RCC 7860 (cell line): ENCODE measurements around the gene KRTAP5-10.
A peak's percentile ranks its signal among the peaks of the same experiment; 100 is the strongest.
"Not testable (repeated sequence)": the region's sequence is repeated elsewhere in the genome, so short reads cannot be mapped to it uniquely, and the experiment has no call there.

Experiments used
- DNase-seq: peaks from one replicate; pipeline ENCODE4 v3.0.0-alpha.2; 2015; ENCODE audit warnings: low spot score
- FAIRE-seq: peaks from 2 replicates; lab custom pipeline; 2012; peaks lifted over from hg19 to GRCh38; lab: Jason Lieb, UNC

The KRTAP5-10 gene

DNA sequence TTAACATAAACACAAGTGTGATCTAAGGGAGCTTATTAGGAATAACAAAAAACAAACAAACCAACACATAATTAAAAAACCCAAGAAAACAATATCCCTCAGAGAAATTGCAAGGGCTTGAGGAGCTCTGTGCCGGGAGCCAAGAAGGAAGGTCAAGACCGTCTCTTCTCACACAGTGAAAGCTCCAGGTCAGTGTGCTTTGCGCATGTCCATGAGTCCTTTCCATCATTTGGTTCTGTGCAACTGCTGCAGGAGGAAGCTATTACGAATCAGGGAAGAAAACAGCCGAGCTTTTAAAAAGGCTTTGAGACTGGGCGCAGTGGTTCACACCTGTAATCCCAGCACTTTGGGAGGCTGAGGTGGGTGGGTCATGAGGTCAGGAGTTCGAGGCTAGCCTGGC, 23.0 kb upstream of the KRTAP5-10 start:
- DNase-seq (no peak), FAIRE-seq (no peak)

DNA sequence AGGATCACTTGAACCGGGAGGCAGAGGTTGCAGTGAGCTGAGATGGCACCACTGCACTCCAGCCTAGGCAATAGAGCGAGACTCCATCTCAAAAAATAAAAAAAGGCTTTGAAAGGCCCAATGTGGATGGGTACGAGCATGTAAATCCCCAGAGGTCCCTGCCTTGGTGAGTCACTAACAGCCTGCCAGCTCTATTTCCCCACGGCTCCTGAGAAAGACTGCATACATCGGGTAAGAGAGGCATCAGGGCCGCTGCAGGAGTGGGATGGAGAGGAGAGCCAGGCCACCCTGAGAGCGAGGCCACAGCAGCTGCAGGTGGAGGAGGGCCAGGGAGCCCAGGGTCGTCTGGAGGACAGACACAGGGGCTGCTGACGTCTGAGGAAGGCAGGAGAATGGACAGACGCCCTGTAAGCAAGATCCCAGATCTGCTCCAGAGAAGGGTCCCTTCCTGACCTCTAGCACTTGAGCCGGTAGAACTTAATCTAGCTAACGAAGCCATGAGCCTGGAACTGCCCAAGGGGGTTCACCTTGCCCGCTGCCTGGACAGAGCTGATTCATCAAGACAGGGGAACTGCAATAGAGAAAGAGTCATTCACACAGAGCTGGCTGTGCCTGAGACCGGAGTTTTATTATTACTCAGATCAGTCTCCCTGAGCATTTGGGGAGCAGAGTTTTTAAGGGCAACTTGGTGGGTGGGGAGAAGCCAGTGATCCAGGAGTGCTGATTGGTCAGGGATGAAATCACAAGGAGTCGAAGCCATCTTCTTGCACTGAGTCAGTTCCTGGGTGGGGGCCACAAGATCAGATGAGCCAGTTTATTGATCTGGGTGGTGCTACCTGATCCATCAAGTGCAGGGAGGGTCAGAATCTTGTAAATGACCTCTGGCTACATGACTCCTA, 22.2 kb upstream of the KRTAP5-10 start:
- DNase-seq (no peak), FAIRE-seq (no peak)

DNA sequence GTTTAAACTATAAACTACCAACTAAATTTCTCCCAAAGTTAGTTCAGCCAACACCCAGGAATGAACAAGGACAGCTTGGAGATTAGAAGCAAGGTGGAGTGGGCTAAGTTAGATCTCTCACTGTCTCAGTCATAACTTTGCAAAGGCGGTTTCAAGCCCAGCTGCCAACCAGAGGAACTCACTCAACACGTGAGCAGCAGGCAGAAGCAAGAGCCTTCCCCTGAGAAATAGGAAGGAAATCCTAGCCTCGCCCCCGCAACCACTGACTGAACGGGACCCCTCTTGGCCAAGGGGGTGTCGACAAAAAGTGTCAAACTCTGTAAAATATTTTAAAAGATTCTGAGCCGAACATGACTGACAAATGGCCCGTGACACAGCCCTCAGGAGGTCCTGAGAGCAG, 21.5 kb upstream of the KRTAP5-10 start:
- DNase-seq, result no peak
- FAIRE-seq, result no peak

DNA sequence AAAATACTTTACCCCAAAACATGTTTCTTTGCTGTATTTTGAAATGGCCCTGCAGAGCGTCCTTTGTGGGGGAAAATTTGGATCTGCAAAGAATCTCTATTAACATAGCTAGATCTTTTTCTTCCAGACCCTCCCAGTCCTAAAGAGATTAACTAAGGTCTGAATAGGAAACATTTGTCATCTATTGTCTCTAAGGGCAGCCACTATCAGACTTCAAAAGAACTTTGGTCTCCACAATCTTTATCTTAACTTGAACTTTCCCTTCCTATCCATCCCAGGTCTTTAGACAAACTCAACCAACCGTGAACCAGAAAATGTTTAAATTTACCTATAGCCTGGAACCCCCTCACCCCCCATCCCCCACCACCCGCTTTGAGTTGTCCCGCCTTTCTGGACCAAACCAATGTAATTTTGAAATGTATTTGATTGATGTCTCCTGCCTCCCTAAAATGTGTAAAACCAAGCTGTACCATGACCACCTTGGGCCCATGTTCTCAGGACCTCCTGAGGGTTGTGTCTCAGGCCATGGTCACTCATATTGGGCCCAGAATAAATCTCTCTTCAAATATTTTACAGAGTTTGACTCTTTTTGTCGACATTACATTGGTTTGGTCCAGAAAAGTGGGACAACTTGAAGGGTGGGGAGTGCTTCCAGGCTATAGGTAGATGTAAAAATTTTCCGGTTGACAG, 20.7 kb upstream of the KRTAP5-10 start:
- DNase-seq (no peak), FAIRE-seq (no peak)

DNA sequence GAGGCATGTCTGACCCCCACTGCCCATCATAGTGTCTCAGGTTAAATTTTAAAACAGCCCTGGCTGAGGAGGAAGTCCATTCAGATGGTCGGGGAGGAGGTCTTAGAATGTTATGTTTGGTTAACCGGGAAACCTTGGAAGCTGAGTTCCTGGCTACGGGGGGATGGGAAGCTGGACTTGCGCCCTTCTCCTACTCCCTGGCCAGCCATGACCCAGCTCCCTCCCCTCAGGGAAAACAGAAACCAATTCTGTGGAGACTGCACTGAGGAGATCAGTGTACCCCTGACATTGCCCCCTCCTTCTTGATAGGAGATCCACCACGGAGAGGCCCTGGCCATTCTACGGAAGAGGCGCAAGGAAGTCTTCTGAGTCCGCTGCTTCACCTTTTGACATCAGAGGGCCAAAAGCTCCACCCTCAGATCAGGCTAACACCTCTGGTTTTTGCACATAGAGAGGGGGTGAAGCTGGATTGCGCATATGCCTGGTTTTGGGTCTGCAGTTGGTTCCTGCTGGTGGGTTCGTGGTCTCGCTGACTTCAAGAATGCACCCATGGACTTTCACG, 19.9 kb upstream of the KRTAP5-10 start:
- FAIRE-seq, result no peak
- no peak for DNase-seq

DNA sequence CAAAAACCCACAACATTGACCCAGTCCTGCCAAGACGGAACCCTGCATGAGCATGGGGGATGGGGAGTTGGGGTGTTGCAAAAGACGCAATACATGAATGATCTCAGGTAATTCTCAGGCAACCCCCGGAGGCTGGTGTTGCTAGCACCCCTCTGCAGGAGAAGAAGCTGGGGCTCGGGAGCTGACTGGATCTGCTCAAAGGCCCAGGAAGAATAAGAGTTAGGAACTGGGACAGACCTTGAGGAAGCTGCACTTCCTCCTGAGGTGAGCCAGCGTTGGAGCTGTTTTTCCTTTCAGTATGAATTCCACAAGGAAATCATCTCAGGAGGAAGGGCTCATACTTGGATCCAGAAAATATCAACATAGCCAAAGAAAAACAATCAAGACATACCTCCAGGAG, 17.2 kb upstream of the KRTAP5-10 start, which contains the start of gene KRTAP5-9:
Gene KRTAP5-9 (plus strand): TSS at position 301 of the 400 bp plus-strand sequence. CDS start 238 bp downstream, outside the sequence.
- FAIRE-seq (no peak), DNase-seq (no peak)

DNA sequence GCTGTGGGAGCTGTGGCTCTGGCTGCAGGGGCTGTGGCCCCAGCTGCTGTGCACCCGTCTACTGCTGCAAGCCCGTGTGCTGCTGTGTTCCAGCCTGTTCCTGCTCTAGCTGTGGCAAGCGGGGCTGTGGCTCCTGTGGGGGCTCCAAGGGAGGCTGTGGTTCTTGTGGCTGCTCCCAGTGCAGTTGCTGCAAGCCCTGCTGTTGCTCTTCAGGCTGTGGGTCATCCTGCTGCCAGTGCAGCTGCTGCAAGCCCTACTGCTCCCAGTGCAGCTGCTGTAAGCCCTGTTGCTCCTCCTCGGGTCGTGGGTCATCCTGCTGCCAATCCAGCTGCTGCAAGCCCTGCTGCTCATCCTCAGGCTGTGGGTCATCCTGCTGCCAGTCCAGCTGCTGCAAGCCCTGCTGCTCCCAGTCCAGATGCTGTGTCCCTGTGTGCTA, 16.6 kb upstream of the KRTAP5-10 start:
- DNase-seq (no peak), FAIRE-seq (no peak)

DNA sequence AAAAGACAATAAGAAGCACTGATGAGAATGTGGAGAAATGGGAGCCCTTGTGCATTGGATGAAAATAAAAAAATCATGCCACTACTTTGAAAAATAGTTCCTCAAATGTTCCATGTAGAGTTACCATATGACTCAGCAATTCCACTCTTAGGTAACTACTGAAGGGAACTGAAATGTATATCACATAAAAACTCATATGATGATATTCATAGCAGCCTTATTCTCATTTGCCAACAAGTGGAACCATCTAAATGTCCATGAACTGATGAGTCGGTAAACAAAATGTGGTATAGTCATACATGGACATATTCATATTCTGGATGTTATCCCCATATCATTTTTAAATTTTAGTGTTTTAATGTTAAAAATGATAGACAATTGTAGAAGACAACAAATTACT, 13.7 kb upstream of the KRTAP5-10 start:
- DNase-seq (no peak), FAIRE-seq (no peak)

DNA sequence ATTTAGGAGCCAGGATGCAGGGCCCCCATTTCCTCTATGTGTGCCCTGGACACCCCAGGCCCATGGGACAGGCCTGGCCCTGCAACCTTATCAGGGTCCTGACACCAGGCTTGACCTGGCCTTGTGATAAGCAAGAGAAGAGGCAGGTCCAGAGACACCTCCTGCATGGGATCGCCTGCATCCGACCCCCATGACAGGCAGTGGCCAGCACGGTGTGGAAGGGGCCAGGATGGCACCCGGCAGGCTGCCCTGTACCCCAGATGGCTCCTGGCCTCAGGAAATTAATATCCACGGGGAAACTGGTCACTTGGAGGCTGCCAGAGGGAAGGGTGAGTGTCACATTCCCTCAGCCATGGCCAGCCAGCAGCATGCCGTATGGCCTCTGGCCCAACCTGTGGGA, 10.4 kb upstream of the KRTAP5-10 start:
- FAIRE-seq (no peak), DNase-seq (no peak)

DNA sequence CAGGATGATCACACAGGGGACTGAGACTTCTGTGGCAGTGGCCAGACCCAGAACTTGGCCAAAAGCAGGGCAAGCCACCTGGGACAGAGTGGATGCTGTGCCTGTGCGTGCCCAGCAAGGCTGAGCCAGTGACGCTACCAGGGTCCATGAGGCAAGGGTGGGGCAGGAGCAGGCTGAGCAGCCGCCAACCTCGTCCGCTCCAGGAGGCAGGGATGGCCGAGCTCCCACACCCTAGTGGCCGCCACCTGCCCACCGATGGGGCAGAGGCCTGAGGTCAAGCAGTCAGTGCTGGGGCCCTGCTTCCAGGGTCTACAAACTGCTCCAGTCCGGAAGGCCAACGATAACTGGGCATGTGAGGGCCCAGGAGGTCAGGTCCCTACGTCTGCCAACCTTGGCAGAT, 9.9 kb upstream of the KRTAP5-10 start:
- DNase-seq, result no peak
- FAIRE-seq, result no peak

DNA sequence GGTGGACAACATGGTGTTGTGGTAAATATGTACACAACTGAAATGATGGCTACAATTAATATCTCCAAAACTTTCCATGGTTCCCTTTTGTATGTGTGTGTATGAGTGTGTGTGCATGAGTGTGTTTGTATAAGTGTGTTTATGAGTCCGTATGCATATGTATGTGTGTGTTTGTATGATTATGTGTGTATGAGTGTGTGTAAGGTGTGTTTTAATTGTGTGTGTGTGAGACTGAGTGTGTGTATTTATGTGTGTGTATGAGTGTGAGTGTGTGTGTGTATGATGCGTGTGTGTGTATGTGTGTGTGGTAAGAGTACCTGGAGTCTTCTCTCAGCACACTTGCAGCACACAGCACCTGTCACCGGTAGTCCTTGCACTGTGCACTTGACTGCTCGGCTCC, 9.3 kb upstream of the KRTAP5-10 start:
- no peak for FAIRE-seq

DNA sequence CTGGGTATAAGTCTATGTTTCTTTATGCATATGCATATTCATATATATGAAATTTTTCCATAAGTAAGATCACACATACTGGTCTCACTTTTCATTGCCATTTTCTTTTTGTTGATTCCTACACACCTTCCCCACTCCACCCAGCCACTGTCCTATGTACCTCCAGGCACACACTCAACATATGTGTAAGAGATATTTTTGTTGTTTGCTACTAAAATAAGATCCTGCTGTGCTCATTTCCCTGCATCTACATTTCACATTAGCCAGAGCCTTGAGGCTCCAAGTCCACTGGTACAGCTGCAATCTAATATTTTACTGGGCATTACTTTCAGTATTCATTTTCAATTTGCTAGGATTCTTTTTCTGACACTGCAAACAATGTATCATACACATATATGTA, 8.1 kb upstream of the KRTAP5-10 start:
- FAIRE-seq (no peak), DNase-seq (no peak)

More for the DNA sequence above, 9.3 kb upstream of the KRTAP5-10 start:
- DNase-seq, result no peak

DNA sequence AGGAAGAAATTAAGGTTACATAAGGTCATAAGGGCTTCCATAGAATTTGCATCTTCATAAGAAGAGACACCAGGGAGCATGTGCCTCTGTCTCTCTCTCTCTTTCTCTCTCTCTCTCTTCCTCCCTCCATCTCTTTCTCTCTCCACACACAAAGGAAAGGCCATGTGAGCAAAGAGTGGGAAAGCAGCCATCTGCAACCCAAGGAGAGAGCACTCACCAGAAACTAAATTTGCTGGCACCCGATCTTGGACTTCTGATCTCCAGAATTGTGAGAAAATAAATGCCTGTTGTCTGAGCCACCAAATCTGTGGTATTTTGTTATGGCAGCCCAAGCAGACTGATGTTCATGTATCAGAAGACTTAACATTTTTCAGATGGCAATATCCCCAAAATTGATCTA, 6.4 kb upstream of the KRTAP5-10 start:
- no peak for DNase-seq
- no peak for FAIRE-seq

DNA sequence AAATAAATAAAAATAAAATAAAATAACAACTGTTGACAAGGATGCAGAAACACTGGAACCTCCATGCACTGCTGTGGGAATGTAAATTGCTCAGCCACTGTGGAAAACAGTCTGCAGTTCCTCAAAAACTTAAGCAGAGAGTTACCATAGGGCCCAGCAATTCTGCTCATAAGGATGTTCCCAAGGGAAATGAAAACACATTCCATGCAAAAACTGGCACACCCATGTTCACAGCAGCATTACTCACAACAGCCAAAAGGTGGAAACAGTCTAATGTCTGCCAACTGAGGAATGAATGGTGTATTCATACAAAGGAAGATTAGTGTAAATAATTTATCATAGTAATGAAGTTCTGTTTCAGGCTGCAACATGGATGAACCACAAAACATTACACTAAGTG, 3.2 kb upstream of the KRTAP5-10 start:
- DNase-seq, result no peak
- FAIRE-seq, result no peak

DNA sequence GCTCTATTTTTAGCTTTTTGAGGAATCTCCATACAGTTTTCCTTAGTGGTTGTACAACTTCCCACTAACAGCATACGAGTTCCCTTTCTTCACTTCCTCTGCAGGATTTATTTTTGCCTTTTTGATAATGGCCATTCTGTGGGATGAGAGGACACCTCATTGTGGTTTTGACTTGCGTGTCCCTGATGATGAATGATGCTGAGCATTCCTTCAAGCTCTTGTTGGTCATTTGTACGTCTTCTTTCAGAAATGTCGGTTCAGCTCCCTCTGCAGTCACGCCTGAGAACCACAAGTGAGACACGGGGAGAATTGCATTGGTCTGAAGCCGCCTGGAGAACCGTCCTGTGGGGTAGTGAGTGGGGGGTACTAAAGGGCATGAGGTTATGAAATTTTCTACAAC, 2.0 kb upstream of the KRTAP5-10 start:
- FAIRE-seq (no peak), DNase-seq (peak; percentile 59)

DNA sequence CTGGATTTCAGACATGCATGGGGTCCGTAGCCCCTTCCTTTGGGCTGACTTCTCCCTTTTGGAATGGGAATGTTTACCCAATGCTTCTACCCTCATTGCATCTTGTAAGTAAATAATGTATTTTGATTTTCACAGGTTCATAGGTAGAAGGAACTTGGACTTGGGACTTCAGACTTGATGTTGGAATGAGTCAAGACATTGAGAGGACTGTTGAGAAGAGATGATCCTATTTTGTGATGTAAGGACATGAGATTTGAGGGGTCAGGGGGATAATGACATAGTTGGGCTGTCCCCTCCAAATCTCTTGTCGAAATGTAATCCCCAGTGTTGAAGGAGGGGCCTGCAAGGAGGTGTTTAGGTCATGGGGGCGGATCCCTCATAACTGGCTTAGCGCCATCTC, 933 bp upstream of the KRTAP5-10 start:
- no peak for FAIRE-seq

DNA sequence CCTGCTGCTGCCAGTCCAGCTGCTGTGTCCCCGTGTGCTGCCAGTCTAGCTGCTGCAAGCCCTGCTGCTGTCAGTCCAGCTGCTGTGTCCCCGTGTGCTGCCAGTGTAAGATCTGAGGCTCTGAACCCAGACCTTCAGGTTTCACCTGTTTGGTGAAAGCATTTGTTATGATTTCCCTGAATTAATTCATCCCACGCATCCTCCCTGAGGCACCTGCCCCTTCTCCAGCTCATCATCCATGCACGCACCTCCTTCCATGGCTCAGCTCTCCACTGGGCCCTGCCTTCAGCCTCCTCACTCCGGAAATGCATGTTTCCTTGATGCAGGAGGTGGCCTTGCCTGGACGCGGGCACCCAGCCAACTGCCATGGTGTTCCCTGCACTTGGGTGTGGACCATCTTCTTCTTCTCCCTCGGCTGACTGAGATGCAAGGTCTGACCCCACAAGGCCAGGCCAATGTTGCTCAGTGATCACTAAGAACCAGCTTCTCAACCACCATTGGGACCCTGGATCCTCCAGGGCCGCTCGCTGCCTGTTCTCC, 788 bp downstream of the KRTAP5-10 start:
- DNase-seq (no peak), FAIRE-seq (no peak)

More for the DNA sequence above, 933 bp upstream of the KRTAP5-10 start:
- DNase-seq, result no peak

DNA sequence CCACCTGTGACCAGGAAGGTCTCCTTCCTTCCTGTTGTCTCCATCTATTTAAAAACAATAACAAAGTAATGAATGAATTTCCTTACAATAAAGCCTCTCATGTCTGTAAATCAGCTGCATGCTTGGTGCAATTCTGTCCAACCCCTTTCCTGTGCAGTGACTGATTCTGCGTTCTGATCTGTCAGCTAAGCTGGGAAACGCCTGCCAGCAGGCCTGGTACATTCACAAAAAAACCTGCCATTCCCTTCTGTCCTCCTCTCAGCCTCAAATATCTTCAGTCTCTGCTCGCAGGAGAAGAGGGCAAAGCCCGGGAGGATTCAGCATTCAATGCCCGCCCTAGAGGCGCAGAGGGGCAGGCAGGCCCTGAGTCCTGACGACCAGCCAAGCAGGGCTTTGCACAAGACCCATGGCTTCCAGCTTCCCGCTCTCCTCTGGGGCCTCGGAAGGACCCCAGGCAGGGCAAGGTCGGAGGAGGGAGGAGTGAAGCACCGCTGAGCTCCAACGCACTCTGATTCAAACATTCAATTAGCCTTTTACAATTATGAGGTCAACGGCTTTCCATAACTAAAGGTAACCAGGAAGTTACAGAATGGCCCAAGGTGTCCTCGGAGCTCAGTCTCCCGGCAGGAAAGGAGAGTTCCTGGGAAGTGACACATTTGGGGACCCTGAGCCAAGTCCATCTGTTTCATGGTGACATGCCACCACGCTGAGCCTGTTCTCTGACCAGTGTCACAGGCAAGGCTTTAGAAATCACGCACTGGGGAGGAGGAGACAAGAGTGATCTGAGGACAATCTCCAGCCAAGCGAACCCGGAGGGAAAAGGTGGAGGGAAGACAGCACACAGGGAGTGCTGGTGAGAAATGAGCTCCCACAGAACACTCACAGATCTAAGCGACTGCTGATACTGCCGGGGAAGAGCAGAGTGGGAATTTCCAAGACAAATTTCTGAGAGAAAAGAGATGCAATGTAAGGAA, 1.6 kb downstream of the KRTAP5-10 start:
- not testable (repeated sequence) for DNase-seq, FAIRE-seq

DNA sequence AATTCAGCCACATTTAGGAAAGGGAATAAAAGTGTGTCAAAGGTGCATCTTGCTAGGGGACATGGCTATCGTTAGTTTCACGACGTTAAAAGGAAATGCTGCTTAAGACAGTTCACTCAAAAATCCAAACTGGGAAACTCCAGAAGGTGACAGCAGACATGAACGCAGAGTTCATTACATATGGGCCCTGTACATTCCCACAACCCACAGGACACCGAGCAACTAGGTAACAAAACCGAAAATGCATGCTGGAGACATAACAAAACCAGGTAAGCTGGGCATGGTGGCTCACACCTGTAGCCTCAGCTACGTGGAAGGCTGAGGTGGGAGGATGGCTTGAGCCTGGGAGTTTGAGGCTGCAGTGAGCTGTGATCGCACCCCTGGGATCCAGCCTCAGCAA, 2.3 kb downstream of the KRTAP5-10 start:
- not testable (repeated sequence) for DNase-seq, FAIRE-seq

DNA sequence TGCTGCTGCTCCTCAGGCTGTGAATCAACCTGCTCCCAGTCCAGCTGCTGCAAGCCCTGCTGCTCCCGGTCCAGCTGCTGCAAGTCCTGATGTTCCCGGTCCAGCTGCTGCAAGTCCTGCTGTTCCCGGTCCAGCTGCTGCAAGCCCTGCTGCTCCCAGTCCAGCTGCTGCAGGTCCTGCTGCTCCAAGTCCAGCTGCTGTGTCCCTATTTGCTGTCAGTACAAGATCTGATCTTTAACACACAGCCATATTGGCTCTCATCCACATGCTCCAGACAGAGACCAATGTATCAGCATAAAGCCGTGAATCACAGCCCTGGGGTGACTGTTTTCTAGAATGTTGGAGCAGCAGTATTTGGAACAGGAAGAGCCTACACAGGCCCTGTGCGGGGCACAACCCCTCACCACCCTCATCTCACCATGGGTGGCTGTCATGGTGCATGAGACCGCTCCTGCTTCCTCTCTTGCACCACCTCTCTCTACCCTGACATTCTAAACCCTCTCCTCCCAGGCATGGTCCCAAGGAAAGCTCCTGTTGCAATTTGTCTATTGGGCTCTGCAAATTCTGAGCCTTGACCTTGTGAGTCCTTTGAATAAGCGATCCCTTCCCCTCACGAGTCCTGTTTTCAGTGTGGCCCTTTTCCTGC, 3.5 kb downstream of the KRTAP5-10 start:
- FAIRE-seq (no peak), DNase-seq (no peak)
